ENCODE results near the gene NTSR1.

Gene NTSR1

DNA sequence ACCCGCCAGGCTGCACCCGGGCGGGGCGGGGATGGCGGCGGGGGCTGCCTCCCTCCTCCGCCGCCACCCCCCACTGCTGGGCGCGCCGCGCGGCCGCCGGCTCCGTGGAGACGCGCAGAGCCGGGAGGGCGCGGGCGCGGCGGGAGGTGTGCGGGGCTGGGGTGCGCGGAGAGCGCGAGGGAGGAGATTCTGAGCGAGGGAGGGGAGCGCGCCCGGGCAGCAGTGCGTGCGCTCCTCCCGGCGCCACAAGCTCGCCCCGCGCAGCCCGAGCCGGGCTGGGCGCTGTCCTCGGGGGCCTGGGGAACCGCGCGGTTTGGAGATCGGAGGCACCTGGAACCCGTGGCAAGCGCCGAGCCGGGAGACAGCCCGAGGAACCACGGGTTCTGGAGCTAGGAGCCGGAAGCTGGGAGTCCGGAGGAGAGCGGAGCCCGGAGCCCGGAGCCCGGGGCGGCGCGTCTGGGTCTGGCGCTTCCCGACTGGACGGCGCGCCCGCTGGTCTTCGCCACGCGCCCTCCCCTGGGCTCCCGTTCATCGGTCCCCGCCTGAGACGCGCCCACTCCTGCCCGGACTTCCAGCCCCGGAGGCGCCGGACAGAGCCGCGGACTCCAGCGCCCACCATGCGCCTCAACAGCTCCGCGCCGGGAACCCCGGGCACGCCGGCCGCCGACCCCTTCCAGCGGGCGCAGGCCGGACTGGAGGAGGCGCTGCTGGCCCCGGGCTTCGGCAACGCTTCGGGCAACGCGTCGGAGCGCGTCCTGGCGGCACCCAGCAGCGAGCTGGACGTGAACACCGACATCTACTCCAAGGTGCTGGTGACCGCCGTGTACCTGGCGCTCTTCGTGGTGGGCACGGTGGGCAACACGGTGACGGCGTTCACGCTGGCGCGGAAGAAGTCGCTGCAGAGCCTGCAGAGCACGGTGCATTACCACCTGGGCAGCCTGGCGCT lies at the start of gene NTSR1:
Gene NTSR1, plus strand, starts transcription at position 246 of the 946 bp plus-strand sequence. Its CDS starts 372 bp downstream, at position 618.
- TF ChIP-seq ZFX (IDR thresholded peaks at IDR 0.05; ENCODE audit: borderline replicate concordance) (no peak), CTCF (IDR thresholded peaks at IDR 0.05) (no peak; the same call in 1 of the 2 replicates)
- H3K27ac ChIP-seq: no peak within 1 kb of the TSS

GRCh38 chr20:62659488-62660239 lies 49.0 kb upstream of the NTSR1 start:
- no peak for TF ChIP-seq ZFX (IDR thresholded peaks at IDR 0.05; ENCODE audit: borderline replicate concordance)
- TF ChIP-seq CTCF (IDR thresholded peaks at IDR 0.05): no peak

GRCh38 chr20:62660240-62660615 lies 48.4 kb upstream of the NTSR1 start:
- no peak for TF ChIP-seq CTCF (IDR thresholded peaks at IDR 0.05)
- no peak for TF ChIP-seq ZFX (IDR thresholded peaks at IDR 0.05; ENCODE audit: borderline replicate concordance)
- H3K27ac ChIP-seq: no peak overlapping the region

More at GRCh38 chr20:62659488-62660239, 49.0 kb upstream of the NTSR1 start:
- H3K27ac ChIP-seq: no peak overlapping the region

DNA sequence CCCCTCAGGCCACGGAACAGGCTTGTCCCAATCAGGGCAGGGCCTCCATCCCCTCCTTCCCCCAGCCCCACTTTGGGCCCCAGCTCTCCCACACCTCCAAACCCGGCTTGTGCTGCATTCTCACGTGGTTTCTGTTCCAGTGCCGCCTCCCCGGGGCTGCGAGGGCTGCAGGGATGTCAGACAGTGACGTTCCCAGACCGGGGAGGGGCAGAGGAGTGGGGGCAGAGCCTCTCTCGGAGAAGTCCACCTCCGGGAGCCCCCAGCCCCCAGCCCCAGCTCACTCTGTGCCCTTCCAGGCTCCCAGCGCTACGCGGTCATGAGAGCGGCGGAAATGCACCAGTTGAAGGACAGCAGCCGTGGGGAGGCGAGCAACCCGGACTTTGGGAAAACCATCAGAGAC lies 47.9 kb upstream of the NTSR1 start:
- TF ChIP-seq ZFX (IDR thresholded peaks at IDR 0.05; ENCODE audit: borderline replicate concordance): no peak
- no peak for TF ChIP-seq CTCF (IDR thresholded peaks at IDR 0.05)
- no peak overlapping the region for H3K27ac ChIP-seq

DNA sequence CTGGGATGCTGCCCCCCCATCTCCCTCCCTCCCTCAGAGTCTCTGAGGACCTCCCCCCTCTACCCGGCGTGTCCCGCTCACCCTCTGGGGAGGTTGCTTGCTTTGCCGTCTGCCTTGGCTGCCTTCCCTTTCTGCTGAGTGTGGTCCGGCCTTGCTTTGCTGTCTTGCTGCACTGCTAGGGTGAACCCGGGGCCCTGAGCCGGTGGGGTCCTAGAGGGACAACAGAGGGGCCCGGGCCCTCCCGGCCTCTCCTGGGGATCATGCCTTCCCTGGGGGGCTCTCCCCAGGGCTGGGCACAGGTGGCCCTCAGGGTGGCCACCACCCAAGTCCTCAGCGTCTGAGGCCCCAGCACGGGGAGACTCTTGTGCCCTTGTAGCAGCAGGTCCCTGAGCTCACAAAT lies 47.0 kb upstream of the NTSR1 start:
- no peak overlapping the region for H3K27ac ChIP-seq
- no peak for TF ChIP-seq ZFX (IDR thresholded peaks at IDR 0.05; ENCODE audit: borderline replicate concordance)
- no peak for TF ChIP-seq CTCF (IDR thresholded peaks at IDR 0.05)

DNA sequence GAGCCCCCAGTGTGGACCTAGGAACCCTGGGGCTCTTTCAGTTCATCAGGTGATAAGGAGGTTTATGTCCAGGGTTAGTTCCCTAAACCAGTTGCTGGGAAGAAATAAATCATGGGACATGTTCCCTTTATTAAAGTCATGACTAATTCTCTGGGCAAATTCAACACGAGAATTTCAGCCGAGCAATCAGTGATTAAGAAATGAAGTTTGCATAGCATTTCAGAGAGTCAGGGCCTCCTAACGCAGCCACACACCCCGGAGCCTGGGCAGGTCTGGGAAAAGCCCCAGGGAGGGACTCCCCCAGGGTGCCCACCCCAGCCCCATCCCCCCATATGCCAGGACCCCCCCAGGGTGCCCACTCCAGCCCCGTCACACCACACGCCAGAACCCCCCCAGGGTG lies 46.2 kb upstream of the NTSR1 start:
- H3K27ac ChIP-seq: no peak overlapping the region
- TF ChIP-seq CTCF (IDR thresholded peaks at IDR 0.05) (no peak), ZFX (IDR thresholded peaks at IDR 0.05; ENCODE audit: borderline replicate concordance) (no peak)
